GM21576 (cell line): ENCODE results near the gene PLCB1.
"Not testable (repeated sequence)": the region's sequence is repeated elsewhere in the genome, so short reads cannot be mapped to it uniquely, and the experiment has no call there.

Experiments used
- ATAC-seq: cut with Tn5 transposase; IDR thresholded peaks from one replicate; pipeline ENCODE4 v1.9.1; 2021; ENCODE audit warnings: mild to moderate bottlenecking, moderate library complexity; ENCODE audit not compliant: unreplicated experiment

Gene PLCB1

DNA sequence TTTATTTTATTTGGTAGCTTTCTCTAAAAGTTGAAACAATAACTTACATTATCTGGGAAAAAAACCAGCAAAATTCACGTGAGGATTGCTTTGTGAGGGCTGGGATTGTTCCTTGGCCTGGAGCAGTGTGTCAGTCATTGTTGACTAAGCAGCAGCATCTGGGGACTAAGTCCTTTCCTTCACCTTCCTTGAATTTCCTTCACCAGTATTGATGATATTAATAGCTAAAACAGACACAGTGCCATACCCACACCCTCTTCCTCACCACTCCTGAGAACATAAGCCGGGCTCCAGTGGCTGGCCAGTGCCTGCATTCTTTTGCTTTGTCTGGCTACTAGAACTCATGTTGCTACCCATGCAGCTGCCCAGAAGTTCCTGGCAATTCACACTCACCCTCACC is 23.7 kb downstream of the PLCB1 start:
- no peak for ATAC-seq

DNA sequence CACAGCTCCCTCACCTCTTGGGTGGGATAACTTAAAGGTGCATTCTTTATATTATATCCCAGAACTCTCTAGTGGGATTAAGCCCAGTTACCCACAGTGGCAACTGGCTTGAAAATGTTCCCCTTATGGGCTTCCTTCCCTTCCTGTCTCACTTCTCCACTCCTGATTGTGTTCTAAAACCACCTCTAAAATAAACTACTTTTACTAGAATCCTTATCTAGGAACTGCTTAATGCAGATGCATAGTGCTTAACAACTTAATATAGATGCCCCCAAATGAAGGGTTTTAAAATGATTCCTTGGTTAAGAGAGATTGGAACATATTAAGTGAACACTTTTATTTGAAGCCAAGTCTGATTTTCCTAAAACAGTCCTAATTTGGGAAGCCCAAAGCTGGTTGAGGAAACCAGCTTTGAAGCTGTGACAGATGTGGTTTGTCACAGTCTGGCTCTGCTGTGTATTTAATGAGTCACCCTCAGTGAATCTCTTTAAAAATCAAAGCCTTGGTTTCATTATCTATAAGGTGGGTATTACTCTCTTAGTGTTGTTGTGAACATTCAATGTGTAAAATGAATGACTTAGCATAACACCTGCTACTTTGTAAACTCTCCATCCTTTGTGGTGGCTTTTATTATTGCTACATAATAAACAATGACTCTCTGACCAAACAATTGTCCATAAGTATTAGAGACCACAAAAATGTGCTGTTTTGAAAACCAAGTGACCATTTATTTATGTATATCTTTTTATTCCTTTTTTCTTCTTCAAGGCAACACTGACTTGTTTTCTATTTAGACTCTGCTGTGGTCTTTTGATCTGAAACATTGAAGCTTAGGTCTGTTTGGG is 24.4 kb downstream of the PLCB1 start:
- no peak for ATAC-seq

DNA sequence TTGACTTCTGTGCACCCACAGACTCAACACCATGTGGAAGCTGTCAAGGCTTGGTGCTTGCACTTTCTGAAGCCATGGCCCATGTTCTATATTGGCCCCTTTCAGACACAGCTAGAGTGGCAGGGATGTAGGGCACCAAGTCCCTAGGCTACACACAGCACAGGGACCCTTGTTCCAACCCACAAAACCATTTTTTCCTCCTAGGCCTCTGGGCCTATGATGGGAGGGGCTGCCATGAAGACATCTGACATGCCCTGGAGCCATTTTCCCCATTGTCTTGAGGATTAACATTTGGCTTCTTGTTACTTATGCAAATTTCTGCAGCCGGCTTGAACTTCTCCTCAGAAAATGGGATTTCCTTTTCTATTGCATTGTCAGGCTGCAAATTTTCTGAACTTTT is 27.2 kb downstream of the PLCB1 start:
- ATAC-seq: not testable (repeated sequence)

DNA sequence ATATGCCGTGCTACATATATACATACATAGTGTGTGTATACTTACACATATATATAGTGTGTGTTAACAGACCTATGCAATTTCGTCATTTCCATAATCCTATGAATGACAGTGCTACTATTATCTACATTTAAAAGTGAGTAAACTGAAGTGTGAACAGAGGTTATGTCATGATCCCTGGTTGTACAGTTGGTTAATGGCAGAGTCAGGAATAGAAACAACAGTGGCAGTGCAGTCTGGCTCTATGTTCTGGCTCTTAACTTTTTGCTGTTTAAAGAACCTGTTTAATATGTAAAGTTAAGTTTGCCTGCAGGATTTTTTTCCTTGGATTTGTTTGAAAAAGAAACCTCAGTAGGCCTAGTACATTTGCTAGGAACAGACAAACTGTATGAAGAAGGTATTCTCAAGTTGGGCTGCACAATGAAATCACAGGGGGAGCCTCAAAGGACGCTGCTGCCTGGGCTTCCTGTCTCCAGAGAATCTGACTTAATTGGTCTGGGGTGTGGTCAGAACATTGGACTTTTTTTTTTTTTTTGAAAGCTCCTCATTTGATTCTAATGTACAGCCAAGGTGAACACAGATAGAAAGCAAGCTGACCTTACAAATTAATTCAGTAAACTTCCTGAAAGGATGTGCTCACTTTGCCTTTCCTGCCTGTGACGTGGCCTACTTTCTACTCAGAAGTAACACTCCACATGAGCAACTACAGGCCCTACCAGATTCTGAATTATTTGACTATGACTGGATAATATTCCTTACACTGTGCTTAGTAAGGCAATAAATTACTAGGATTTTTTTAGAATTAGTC is 29.4 kb downstream of the PLCB1 start:
- ATAC-seq: no peak

DNA sequence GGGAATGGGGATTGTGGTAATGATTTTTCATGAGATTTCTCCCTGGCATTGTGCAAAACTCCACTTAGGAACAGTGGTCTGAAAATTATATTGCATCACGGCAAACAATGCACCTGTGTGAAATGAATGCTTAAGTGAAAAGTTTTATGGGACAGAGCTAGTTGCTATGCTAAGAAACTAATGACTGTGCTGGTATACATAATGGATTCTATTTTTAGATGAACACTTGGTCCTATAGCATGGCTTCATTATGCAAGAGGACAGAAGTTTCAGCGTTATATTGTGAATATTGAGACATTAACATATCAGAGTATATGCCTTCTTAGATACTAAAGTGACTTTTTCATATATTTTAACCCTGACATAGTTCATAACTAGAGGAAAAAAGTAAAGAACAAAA is 30.5 kb downstream of the PLCB1 start:
- ATAC-seq: no peak

DNA sequence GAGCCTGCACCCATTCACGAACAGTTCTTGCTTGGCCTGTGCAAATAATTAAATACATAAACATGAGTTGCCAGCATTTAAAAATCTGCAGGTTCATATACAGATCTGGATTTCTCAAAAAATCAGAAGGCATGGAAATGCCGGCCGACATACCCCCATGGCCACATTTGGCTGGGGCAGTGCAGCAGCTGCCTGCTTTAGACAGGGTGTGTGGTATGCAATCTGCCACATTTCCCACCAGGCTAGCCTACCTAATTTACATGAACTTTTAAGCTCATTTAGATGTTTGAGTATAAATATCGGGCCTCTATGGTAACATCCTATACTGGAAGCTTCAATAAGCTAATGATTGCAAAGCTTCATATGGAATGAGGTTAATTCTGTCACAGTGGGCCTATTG is 31.5 kb downstream of the PLCB1 start:
- no peak for ATAC-seq

DNA sequence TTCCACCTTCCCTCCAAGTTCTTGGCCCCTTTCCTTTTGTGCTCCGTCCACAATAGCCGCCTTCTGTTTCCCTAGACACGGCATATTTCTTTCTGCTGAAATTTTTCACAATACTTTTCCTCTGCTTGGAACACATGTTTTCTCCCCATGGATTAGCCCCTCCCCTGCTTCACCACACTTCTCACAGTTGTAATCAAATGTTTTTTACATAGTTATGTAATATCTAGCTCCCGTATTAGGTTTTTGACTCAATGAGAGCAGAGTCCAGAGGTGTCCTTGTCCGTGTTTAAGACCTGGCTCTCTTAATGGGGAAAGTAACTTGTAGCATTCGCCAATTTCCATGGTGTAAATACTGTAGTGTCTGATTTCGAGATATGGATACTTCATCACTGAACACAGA is 34.7 kb downstream of the PLCB1 start:
- ATAC-seq: no peak

DNA sequence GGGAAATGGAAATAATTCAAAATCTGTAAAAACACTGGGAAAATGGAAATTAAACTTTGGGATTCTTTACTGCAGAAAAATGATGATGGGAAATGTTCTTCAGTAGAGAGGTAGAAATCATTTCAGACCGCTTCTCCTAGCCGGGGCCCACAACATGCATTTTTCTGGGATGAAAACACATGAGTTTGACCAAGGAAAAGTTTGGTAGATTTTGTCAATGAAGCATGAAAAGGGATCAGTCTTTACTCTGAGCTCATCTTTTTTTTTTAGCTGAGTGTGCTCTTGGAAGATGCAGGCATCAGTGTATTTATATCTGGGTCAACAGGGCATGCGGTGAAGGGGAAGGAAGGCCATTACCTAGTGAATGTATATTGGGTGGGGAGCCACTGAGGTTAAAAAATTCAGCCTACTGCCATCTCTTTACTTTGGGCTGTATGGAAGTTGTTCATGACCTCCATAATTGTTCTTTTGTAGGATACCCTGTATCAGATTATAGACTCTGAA is 36.8 kb downstream of the PLCB1 start:
- ATAC-seq: no peak

DNA sequence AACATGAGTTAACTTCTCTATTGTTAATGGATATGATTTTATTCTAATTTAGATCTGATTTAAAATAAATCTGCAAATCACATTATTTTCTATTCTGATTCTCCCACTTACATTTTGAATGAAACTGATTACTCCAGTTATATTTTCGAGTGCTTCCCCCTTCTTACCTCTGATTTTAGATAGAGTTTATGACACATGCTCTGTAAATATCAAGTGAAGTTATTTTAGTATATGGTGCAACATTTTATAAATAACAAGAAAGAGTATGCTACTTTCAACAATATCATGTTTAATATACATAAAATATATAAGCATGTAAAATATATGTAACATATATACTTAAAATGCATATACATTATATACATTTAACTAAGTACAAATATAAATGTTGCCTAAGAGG is 38.9 kb downstream of the PLCB1 start:
- ATAC-seq: no peak

DNA sequence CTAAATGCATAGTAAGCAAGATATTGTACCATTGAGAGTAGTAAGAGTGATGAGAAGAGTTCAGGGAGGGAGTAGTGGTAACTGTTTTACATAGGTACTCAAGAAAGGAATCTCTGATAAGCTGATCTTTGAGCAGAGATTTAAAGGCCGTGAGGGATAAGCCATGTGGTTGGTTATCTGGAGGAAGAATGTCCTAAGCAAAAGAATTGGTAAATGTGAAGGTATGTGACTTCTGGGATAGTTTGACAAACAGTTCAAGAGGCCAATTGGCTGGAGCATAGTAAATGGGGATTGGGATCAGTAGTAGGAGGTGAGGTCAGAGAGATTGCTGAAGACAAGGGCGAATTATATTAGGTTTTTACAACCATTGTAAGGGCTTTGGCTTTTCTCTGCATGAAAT is 40.1 kb downstream of the PLCB1 start:
- ATAC-seq: no peak

DNA sequence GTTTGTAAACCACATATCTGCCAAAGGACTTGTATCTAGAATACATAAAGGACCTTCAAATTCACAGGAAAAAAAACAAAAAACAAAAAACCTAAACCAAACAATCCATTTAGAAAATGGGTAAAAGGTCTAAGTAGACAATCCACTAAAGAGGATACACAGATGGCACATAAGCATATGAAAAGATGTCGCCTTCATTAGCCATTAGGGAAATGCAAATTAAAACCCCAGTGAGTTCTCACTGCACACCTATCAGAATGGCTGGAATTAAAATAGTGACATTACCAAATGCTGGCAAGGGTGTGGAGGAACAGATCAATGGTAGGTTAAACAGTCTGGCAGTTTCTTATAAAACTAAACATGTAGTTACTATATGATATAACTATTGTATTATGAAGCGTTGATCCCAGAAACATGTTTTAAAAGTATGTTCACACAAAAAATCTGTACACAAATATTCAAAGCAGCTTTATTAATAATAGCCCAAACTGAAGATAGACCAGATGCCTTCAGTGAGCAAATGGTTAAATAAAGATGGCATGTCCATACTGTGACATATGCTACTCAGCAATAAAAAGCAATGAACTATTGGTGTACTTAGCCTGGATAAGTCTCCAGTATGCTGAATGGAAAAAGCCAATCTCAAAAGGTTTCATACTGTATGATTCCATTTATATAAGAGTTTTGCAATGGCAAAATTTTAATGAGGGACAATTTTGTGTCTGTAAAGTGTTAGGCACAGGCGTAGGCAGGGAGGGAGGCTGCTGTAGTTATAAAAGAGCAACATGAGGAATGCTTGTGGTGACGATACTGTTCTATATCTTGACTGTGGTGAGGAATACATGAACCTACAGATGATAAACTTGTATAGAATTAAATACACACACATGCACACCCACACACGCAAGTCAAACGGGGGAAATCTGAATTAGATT is 43.9 kb downstream of the PLCB1 start:
- no peak for ATAC-seq

DNA sequence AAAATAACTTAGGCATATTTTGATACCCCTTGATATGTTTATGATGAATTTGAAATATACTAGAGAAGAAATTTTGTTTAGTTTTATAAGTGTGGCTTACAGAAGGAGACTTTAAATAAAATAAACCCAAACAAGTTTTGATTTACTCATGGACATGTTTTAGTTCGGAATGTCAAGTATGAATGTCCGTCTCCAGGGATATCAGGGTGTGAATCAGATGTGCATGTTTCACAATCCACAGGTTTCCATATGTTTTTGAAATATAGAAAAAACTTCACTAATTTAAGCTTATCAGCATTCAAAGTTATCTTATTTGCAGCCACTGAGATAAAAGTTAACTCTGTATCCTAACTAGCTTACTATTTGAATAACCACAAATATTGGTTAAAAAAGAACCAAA is 51.5 kb downstream of the PLCB1 start:
- ATAC-seq: no peak

DNA sequence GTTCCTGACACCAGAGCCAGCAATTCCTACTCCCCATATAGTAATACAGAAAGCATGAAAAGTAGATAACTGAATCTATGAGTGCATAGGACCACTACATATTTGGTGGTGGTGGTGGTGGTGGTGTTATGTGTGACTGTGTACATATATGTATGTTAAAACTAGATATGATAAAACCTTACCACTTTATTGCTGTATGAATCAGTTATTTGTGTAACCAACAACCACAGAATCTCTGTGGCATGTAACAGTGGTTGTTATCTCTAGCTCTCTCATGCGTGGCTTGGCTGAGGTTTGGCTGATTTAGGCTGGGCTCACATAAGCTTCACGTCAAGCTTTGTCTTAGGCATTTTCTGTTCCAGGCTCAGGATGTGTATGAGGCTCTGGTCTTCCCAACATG is 55.7 kb downstream of the PLCB1 start:
- no peak for ATAC-seq

DNA sequence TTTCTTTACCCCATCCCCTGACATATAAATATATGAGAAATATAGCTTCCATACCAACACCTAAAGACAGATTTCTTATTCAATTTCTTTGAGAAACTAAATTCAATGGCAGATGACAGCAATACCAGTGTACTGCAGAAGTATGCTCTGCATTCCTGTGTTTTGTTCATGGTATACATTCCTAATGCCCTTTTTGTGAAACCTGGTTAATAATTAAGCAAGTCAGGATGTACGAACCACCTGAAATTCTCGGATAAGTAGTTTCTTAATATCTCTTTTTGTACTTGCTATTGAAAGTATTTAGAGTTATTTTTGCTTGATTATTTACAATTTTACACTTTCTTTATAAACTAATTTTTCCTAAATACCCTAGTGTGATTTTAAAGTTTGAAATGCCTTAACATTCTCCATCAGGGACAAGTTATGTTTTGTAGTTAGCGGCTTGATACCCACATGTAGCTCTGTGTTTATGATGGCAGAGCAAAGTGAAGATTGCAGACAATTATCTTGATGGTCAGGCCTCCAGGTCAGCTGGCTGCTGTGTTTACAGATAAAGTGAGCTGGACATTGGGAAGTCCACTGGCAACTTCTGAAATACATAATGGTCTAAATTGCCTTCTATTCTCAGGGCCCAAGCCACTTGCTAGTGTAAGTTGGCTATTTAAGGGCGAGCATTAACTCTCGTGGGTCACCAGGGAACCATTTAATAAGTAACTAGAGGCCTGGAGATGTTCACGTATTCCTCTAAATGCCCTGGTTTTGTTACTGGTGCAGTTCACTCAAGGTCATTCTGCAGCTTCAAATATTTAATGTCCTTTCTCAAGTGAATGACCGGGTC is 58.2 kb downstream of the PLCB1 start:
- no peak for ATAC-seq

DNA sequence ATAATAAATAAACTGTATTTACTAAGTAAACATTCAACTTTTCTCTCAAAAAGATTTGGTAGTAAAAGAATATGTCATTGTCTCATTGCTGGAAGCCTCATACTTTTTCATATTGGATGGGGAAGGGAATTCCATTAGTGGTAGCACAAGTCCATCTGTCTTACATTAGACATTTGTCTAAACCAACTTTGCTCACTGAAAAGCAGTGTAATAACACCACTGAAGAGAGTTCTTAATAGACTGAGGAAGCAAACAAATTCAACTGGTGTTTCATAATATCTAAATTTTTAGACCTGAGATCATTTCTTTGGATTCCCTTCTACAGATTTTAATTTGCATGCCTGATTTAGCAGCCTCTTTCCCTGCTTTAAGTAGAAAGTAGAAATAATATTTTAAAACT is 62.7 kb downstream of the PLCB1 start:
- no peak for ATAC-seq

DNA sequence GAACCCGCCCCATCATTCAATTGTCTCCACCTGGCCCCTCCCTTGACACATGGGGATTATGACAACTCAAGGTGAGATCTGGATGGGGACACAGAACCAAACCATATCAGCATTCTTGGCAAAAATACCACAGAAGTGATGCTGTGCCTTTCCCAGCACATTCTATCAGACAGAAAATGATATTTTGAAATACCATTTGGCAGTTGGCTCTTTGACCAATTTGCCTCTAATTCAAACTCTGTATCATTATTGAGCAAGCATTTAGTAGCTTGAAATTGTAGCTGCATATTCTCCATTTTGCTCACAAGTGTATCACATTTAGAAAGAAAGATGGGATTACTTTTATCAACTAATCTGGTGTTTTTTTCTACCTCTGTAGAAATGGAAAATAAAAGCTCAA is 64.0 kb downstream of the PLCB1 start:
- ATAC-seq: no peak

DNA sequence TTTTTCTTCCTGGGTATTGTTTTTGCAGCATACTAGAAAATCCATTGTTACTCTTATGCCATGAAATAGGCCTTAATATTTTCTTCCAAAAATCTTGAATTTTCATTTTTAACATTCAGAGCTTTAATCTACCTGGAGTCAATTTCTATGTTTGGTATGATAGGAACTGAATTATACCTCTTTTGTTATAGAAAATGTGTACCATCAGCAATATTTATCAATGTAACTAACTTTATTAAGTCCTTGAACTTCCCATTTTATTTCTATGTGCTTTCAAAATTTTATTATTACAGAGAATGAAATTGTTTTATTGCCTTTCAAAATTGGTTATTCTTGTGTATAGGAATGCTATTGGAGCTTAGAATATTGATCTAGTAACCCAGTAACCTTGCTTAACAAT is 68.2 kb downstream of the PLCB1 start:
- ATAC-seq: no peak

DNA sequence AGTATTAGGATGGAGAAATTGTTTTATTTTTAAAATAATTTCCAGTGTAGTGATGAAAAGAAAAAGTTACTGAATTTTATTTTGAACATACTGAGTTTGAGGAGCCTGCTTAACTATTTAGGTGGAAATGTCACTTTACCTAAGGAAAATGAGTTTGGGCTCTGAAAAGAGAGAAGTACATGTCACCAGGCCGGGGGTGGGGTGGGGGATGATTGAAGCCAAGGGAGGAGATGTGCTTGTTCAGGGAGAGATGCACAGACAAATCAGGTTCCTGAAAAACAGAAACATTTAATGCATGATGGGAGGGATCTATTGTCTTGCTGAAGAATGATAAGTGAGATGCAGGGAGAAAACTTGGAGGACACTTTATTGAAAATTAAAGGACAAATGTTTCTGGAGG is 71.3 kb downstream of the PLCB1 start:
- no peak for ATAC-seq

DNA sequence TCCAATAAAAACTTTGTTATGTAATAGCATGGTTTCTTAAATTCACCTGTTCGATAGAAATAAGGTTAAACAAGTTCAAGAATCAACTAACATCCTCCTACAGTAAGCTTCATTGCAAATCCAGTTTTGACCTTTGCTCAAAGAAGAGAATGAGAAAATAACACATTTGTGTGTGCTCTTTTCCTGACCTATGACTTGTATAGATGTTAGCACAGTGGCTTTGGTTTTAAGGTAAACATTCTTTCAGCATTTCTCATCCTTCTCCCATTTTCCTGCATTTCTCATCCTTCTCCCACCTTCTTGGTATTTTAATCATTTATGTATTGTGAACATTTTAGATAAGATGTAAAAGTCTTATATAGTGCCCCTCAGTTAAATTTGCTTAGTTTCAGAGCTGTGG is 73.9 kb downstream of the PLCB1 start:
- ATAC-seq: no peak

DNA sequence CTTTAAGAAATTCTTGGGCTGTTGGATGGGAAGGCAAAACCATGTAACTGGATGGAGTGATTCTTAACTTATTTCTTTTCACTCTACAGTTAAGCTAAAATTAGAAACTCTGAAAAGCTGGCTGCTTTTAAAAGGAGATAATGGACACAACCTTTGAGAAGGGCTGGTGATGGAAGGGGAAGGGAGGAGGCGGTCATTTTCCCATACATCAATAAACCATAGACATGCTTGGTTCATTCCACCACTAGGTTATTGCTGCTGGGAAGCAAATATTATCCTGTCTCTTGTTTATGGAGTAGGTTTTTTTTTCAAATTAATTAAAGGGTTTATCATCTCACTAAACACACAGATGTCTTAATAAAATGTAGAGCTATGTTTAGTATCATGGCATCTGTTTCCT is 76.2 kb downstream of the PLCB1 start:
- no peak for ATAC-seq
